ENCODE measurements around the gene ZP3.
"Not testable (repeated sequence)": the region's sequence is repeated elsewhere in the genome, so short reads cannot be mapped to it uniquely, and the experiment has no call there.

ZP3 gene

DNA sequence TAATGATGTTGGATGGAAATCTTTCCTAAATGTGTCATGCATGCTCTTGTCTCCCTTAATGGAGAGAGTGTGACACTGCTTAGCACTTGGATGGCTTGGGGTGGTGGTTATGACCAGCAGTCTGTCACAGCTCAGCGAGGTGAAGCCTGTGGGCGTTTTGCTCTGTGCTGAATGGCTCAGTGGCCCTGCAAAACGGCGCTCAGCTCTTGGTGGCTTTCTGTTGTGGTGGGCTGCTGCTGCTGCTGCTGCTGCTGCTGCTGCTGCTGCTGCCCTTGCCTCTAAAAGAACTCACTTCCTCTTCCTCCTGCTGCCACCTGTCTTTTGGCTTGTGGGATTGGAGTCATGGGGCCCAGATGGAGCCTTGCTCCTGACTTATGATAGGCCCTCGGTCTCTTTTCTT lies 61.9 kb downstream of the ZP3 start:
- DNase-seq: not testable (repeated sequence)

DNA sequence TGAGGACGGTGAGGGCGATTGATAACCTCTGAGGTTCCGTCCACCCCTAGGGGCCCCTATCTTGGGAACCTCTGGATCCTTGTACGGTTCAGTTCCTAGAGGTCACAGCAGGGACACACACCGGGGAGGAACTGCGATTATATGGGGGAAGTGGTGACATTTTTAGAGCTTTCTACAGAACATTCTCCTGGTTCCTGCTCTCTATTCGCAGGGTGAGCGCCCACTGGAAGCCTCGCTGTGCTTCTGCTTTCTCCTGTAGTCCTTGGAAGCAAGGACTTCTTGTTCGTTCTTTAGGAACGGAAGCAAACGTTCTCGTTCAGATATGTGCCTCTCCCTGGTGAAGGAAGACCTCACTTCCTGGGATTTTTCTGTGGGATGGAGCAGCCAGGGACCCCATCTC lies 63.2 kb downstream of the ZP3 start:
- not testable (repeated sequence) for DNase-seq

Measured in activated gamma-delta T cell (primary cell).